HG03354 (cell line): Measurements from ENCODE around the gene CENPK.

Source experiments
- ATAC-seq: cut with Tn5 transposase; IDR thresholded peaks from one replicate; pipeline ENCODE4 v1.9.1; 2021; ENCODE audit warnings: mild to moderate bottlenecking; ENCODE audit not compliant: unreplicated experiment, poor library complexity, severe bottlenecking

The CENPK gene

GRCh38 chr5:65468633-65469032, 94.3 kb downstream of the CENPK start:
- no peak for ATAC-seq
